Suprapubic skin (tissue), 4 donors: Measurements from ENCODE around the gene KLF15.

Experiments used
- CTCF ChIP-seq, 2 donors: fragments of 200-600 bp in 1 of 2; fragments of 450-650 bp in 1 of 2; sonication (generic) in 1 of 2; IDR thresholded peaks; one replicate each; pipeline ENCODE4 v1.5.1; 2016 to 2019; ENCODE audit warnings: antibody characterized with exemption in 2 of 2, mild to moderate bottlenecking in 1 of 2, moderate library complexity in 1 of 2
- EP300 ChIP-seq: sonication (generic); formaldehyde crosslinking; IDR thresholded peaks from one replicate; pipeline ENCODE4 v1.6.1; 2017; ENCODE audit warnings: antibody characterized with exemption
- POLR2AphosphoS5 ChIP-seq, 3 donors: sonication (generic); formaldehyde crosslinking; IDR thresholded peaks; one replicate each; pipeline ENCODE4 v1.6.1; 2017; ENCODE audit warnings: antibody characterized with exemption in 3 of 3

GRCh38 chr3:126395846-126396513, 38.8 kb upstream of the KLF15 start:
- TF ChIP-seq CTCF (IDR thresholded peaks at IDR 0.05) (no peak), POLR2AphosphoS5 (IDR thresholded peaks at IDR 0.05) (no peak), EP300 (no peak)
